RCC 7860 (cell line): ENCODE measurements around the gene PRDM11.

Source experiments
- DNase-seq: peaks from one replicate; pipeline ENCODE4 v3.0.0-alpha.2; 2015; ENCODE audit warnings: low spot score
- FAIRE-seq: peaks from 2 replicates; lab custom pipeline; 2012; peaks lifted over from hg19 to GRCh38; lab: Jason Lieb, UNC

The PRDM11 gene

DNA sequence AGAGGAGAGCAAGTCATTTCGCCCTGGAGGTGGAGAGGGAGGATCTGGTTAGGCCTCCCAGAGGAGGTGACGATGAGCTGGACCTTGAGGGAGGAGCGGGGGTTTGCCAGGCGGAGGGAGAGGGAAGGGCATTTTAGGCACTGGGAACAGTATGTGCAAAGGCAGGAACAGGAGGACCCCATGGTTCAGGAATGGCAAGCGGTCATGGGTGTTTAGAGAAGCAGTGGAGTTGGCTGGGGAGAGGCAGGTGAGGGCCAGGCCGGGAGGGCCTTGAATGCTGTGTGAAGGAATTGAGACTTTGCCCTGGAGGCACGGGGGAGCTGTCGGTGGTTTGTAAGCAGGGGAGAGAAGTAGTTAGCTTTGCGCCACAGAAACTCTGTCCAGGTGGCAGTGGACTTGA lies 10.3 kb downstream of the PRDM11 start:
- DNase-seq: no peak
- no peak for FAIRE-seq

- FAIRE-seq (no peak), DNase-seq (no peak)
Measured at GRCh38 chr11:45157247-45158209, 11.1 kb downstream of the PRDM11 start.

DNA sequence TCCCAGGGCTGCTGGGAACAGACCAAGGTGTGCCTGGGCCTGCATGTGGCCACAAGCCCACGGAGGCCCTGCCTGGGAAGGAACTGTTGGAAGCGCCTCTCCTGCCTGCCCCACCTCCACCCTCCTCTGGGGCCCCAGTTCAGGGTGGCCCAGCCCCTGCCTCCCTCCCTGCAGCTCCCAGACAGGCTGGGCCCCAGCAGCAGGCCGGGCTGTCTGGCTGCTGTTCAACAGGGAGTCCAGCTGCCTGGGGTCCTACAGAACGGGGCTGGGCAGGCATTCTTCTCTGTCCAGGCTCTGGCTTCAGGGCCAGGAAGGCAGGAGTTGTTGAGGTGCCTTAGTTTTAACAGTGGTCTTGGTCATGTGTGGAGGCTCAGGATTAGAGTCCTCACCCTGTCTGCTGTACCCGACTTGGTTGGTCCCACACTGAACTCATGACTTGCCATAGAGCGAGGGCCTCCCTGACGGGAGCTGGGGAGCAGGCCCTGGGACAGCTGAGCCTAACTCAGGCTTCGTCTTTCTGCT lies 11.8 kb downstream of the PRDM11 start:
- DNase-seq: no peak
- FAIRE-seq: no peak

DNA sequence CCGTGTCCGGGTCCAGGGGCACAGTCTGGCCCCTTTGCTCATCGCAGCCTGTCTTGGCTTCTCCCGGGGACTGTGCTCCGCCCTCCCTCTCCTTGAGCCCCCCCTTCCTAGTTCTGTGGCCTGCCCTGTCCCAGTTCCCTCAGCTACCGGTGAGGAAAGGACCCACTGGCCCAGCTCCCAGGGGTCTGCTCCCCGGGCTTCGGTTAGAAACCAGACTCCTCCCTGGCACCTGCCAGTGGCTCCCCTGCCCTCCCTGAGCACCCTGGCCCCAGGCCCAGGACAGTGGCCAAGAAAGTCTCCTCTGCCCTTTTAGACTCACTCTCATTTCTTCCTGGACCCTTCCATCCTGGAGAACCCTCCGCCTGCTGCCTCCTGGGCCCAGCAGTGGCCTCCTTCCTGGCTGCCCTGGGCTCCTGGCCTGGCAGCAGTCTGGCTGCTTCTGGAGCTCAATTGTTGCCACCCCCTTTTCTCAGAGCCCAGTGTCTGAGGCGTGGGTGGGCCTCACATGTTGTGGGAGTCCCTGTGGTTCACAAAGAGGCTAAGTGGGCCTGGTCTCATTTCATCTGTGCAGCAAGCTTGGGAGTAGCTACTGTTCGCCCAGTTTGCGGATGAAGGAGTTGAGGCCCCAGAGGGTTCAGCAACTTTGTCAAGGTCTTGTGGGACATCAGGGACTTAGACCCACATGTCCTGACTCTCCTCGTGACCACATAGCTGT lies 12.6 kb downstream of the PRDM11 start:
- no peak for DNase-seq
- FAIRE-seq: no peak

DNA sequence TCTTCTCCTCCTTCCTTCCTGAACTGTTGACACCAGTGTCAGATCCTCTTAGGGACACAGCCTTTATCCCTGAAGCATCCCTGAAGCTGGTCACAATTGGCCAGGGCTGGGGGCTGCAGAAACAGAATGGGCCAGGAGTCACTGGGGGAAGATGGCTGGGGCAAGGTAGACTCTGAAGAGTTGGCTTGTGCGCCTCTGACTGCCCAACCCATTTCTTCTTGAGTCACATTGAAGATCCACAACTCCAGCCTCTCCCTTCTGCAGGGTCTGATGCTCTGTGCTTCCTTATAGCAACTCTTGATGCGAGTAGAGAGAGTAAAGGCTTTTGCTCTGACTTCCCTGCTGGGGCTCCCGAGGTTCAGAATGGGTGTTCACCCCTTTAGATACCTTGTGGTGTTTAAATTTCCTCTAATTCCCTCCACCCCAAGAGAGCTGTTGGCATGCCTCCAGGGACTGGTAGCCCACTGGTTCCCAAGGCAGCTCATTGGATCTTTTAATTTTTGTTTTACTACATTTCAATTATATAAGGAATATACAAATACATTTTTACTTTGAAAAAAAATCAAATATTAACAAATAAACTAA lies 13.4 kb downstream of the PRDM11 start:
- FAIRE-seq (no peak), DNase-seq (no peak)

GRCh38 chr11:45161252-45162063 lies 15.0 kb downstream of the PRDM11 start:
- FAIRE-seq (no peak), DNase-seq (no peak)

- no peak for DNase-seq
- FAIRE-seq: no peak
Measured at GRCh38 chr11:45162064-45162375, 15.6 kb downstream of the PRDM11 start.

GRCh38 chr11:45162916-45163879 lies 16.8 kb downstream of the PRDM11 start:
- DNase-seq: no peak
- no peak for FAIRE-seq

- DNase-seq (no peak), FAIRE-seq (no peak)
Measured at GRCh38 chr11:45163956-45164575, 17.6 kb downstream of the PRDM11 start.

GRCh38 chr11:45165386-45165785 lies 18.9 kb downstream of the PRDM11 start:
- no peak for FAIRE-seq
- no peak for DNase-seq

- FAIRE-seq (no peak), DNase-seq (no peak)
Measured at GRCh38 chr11:45165806-45166603, 19.6 kb downstream of the PRDM11 start.

DNA sequence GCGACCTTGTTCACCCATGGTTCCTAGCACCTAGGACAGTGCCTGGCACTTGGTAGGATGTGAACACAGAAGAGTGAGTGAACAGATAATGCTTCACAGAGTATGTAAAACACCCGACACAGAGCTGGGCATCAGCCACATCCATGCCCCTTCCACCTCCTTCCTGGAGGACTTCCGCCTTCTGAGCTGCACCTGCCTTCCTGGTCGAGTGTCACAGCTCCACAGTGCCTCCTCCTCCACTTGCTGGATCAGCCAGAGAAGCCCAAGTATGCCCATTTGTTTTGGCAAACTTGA lies 20.1 kb downstream of the PRDM11 start:
- no peak for DNase-seq
- FAIRE-seq: no peak

- DNase-seq (no peak), FAIRE-seq (no peak)
Measured at GRCh38 chr11:45167283-45167682, 20.8 kb downstream of the PRDM11 start.

DNA sequence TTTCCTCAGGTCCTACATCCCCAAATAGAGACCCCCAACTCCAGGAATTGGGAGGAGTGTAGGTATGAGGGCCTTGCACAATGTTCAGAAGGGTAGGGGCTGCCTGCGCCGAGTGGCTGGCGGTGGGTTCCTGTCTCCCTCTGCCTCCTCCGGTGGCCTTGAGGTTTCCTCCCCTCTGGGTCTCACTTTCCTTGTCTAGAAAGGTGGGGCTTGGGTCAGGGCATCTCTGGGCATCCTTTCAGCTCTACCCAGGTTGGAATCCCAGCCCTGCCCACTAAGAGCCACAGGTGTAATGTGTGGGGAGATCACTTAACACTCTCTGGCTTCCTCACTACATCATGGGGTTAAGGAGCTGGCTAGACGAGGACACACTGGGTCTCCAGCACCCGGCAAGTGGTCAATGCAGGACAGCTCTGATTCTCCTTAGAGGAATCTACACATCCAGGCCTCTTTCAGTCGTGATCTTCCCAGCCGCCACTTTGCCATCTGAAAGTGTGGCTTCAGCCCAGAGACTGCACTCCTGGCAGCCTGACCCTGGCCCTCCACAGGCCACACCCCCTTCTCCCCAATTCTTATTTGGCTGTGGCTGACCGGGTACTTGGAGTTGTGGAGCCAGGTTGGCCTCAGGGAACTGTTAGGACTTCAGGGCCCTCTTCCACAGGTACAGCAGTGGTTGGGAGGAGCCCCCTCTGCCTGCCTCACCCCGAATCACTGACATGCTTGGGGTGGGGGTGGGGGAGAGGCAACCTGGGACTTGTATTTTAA lies 22.1 kb downstream of the PRDM11 start:
- DNase-seq (no peak), FAIRE-seq (no peak)

- DNase-seq (no peak), FAIRE-seq (no peak)
Measured at GRCh38 chr11:45169310-45170072, 23.1 kb downstream of the PRDM11 start.

DNA sequence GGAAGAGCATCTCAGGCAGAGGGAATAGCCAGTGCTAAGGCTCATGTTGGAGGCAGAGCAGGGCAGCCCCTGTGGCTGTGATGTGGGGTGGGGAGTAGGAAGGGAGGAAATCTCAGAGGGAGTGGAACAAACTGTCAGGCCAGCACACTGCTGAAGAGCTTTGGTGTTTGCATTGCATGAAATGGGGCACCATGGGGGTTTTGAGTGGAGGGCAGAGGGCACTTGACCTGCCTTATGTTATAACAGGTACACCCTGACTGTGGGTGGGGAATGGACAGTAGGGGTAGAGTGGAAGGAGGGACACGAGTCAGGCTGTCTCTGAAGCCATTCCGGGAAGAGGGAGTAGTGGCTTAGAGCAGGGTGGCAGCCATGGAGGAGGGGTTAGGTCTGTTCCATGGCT lies 24.0 kb downstream of the PRDM11 start:
- no peak for DNase-seq
- no peak for FAIRE-seq

- DNase-seq (no peak), FAIRE-seq (no peak)
Measured at GRCh38 chr11:45171550-45171949, 25.1 kb downstream of the PRDM11 start.
